Caco-2 (cell line): ENCODE measurements around the gene RIPOR1. TPM values are rescaled to one million over a fixed set of nuclear protein-coding genes. Genes with fewer than 3 reads are reported as not detected.

Source experiments
- BruUV-seq: library from RNA; stranded (reverse); fragments of 400-500 nt; replicated peaks from 2 replicates; lab custom pipeline; 2021; lab: Mats Ljungman, UMichigan
- CTCF ChIA-PET: fragments of 300-600 bp; sonication (Branson Sonifier 250); formaldehyde crosslinking; loops from one replicate; lab custom pipeline; 2022; ENCODE audit warnings: antibody characterized with exemption; lab: Charles Lee
- POLR2A ChIA-PET: fragments of 300-600 bp; sonication (Branson Sonifier 250); formaldehyde crosslinking; loops from one replicate; lab custom pipeline; 2022; ENCODE audit warnings: antibody characterized with exemption; lab: Charles Lee
- DNase-seq, 2 experiments: peaks; one replicate each; pipeline versions ENCODE4 v3.0.0 to v3.0.0-alpha.2; 2020 to 2022
- H3K27me3 ChIP-seq: replicated peaks from 2 replicates; pipeline ENCODE4 v1.6.0; 2011; ENCODE audit warnings: low read length; ENCODE audit not compliant: control insufficient read depth, insufficient read depth
- H3K36me3 ChIP-seq: 2 replicates; pipeline ENCODE4 v1.5.1; 2011; ENCODE audit warnings: low read length; ENCODE audit not compliant: control insufficient read depth, insufficient read depth
- H3K4me1 ChIP-seq: fragments of 250-450 bp; sonication (Bioruptor Pico); 2 replicates; pipeline ENCODE4 v1.5.1; 2020; ENCODE audit warnings: mild to moderate bottlenecking
- H3K4me3 ChIP-seq: 2 replicates; pipeline ENCODE4 v1.5.1; 2011; ENCODE audit warnings: low read depth, mild to moderate bottlenecking, control low read depth, low read length
- H3K9me3 ChIP-seq: fragments of 250-450 bp; sonication (Bioruptor Pico); 2 replicates; pipeline ENCODE4 v1.5.1; 2020; ENCODE audit warnings: mild to moderate bottlenecking, moderate library complexity
- H3K27ac Mint-ChIP-seq: one replicate; pipeline ENCODE4 v1.8.0; 2022; ENCODE audit warnings: mixed read lengths; ENCODE audit not compliant: unreplicated experiment
- H3K27me3 Mint-ChIP-seq: one replicate; pipeline ENCODE4 v1.8.0; 2022; ENCODE audit warnings: mixed read lengths; ENCODE audit not compliant: insufficient read depth, unreplicated experiment
- H3K36me3 Mint-ChIP-seq: one replicate; pipeline ENCODE4 v1.8.0; 2022; ENCODE audit warnings: mild to moderate bottlenecking, mixed read lengths; ENCODE audit not compliant: insufficient read depth, unreplicated experiment
- H3K4me1 Mint-ChIP-seq: one replicate; pipeline ENCODE4 v1.8.0; 2022; ENCODE audit warnings: low read depth, mixed read lengths; ENCODE audit not compliant: unreplicated experiment
- H3K4me3 Mint-ChIP-seq: one replicate; pipeline ENCODE4 v1.8.0; 2022; ENCODE audit warnings: mild to moderate bottlenecking, moderate library complexity, mixed read lengths; ENCODE audit not compliant: unreplicated experiment
- H3K9me3 Mint-ChIP-seq: one replicate; pipeline ENCODE4 v1.8.0; 2022; ENCODE audit warnings: mixed read lengths; ENCODE audit not compliant: unreplicated experiment
- CTCF ChIP-seq, 2 experiments: fragments of 200-600 bp in 1 of 2; IDR thresholded peaks; 1 replicate in 1 of 2; 2 replicates in 1 of 2; pipeline versions ENCODE4 v1.5.1 to v1.8.0; 2011 to 2022; ENCODE audit warnings: antibody characterized with exemption in 1 of 2, control low read depth in 1 of 2, inconsistent platforms in 1 of 2, low read depth in 1 of 2, low read length in 1 of 2, mild to moderate bottlenecking in 1 of 2, moderate library complexity in 1 of 2; ENCODE audit not compliant: insufficient read depth in 1 of 2, severe bottlenecking in 1 of 2, unreplicated experiment in 1 of 2
- intact Hi-C: fragments of 100-400 bp; cut with micrococcal nuclease; formaldehyde crosslinking; loops from one replicate; pipeline ENCODE4 v1.10.0; 2022; ENCODE audit not compliant: unreplicated experiment
- total RNA-seq: library from RNA; stranded (reverse); gene quantifications from 2 replicates; pipeline ENCODE4 v1.2.3, GENCODE V29; 2022

RIPOR1 gene
- total RNA-seq, 1 experiment from 2014 or later = 87.9 TPM

DNA sequence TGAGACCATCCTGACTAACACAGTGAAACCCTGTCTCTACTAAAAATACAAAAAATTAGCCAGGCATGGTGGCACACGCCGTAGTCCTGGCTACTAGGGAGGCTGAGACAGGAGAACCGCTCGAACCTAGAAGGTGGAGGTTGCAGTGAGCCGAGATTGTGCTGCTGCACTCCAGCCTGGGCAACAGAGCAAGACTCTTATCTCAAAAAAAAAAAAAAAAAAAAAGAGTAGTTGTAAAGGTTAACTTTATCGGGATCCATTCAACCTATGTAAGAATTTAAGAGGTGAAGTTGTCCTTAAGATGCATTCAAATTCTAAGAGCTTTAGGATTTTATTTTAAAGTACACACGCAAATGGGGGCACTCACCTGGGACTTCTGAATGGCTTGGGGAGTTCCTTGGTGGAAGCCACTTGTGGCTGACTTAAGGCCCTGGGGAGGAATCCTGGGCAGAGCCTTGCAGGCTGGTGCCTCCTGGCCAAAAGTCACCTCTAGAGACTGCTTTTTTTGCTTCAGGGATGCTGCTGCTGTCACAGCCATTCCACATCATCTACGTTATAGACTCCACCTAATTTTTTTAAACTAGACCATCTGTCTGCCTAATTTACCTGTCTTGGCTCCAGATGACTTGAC is 37.0 kb downstream of the RIPOR1 start:
- no peak for DNase-seq
- BruUV-seq = TSS peak; percentile 6

GRCh38 chr16:67571464-67571863 is 42.8 kb downstream of the RIPOR1 start:
- peaks cover 6% of the 10 kb centered on the region for H3K4me1 Mint-ChIP-seq
- no peaks in the 10 kb centered on the region for H3K9me3 ChIP-seq
- ChIA-PET POLR2A (no interaction called here), CTCF (interaction anchor here (0.5 to 1.3 kb wide), 3 partner anchors 8 to 24 kb away, joined by 3 read pairs; no protein-coding TSS in a partner anchor)
- no TSS peak for BruUV-seq
- peaks cover 2% of the 10 kb centered on the region for H3K36me3 ChIP-seq
- H3K9me3 Mint-ChIP-seq = no peaks in the 10 kb centered on the region
- no peak overlapping the region for H3K4me3 Mint-ChIP-seq
- H3K36me3 Mint-ChIP-seq = peaks cover 52% of the 10 kb centered on the region
- no peak for DNase-seq
- H3K4me1 ChIP-seq = 0 out of 2 replicates have a peak, but pooled peaks cover 4% of the 10 kb centered on the region
- no peak for TF ChIP-seq CTCF (IDR thresholded peaks at IDR 0.05; ENCODE audit: insufficient read depth in 1 of 2, low read depth in 1 of 2, low read length in 1 of 2, severe bottlenecking in 1 of 2, unreplicated experiment in 1 of 2)
- no peak overlapping the region for H3K27ac Mint-ChIP-seq
- intact Hi-C loops = no loop called here
- H3K27me3 ChIP-seq = no peaks in the 10 kb centered on the region
- H3K27me3 Mint-ChIP-seq = no peaks in the 10 kb centered on the region
- H3K4me3 ChIP-seq = no peak overlapping the region

More for the DNA sequence above, 37.0 kb downstream of the RIPOR1 start:
- peaks cover 20% of the 10 kb centered on the region for H3K4me1 Mint-ChIP-seq
- no peak overlapping the region for H3K4me3 Mint-ChIP-seq
- no peaks in the 10 kb centered on the region for H3K27me3 Mint-ChIP-seq
- Histone ChIP-seq H3K4me1 (peaks cover 13% of the 10 kb centered on the region), H3K36me3 (no peaks in the 10 kb centered on the region; the same call in 1 of the 2 replicates), H3K9me3 (no peaks in the 10 kb centered on the region), H3K4me3 (no peak overlapping the region), H3K27me3 (no peaks in the 10 kb centered on the region)
- H3K27ac Mint-ChIP-seq = no peak overlapping the region
- intact Hi-C loops = no loop called here
- TF ChIP-seq CTCF (IDR thresholded peaks at IDR 0.05; ENCODE audit: insufficient read depth in 1 of 2, low read depth in 1 of 2, low read length in 1 of 2, severe bottlenecking in 1 of 2, unreplicated experiment in 1 of 2) = no peak
- ChIA-PET POLR2A (no interaction called here), CTCF (interaction anchor here (0.6 kb wide), 1 partner anchor 18 kb away, joined by 5 read pairs; no protein-coding TSS in a partner anchor)
- no peaks in the 10 kb centered on the region for H3K9me3 Mint-ChIP-seq
- H3K36me3 Mint-ChIP-seq = peaks cover 15% of the 10 kb centered on the region

DNA sequence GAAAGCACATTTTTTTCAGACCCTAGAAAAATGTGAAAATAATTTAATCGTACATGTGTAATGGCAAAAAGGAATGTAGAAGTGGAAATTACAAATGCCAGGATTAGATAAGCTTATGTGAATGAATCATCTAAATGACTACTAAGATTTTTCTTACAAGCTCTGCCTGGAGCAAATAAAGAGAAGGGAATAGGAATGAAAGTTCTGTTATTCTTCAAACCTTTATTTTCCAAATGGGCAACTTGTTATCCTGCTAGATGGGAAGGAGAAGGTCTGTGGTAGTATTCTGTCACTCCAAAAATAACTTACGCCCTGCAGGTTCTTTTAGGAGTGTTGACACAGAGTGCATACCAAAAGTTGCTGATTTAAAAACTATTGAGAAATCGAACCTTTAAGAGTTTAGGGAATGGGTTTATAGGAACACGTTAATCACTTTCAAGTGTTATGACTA is 43.4 kb downstream of the RIPOR1 start:
- Mint-ChIP-seq H3K27ac (no peak overlapping the region), H3K9me3 (no peaks in the 10 kb centered on the region), H3K4me3 (no peak overlapping the region), H3K4me1 (peaks cover 4% of the 10 kb centered on the region), H3K36me3 (peaks cover 56% of the 10 kb centered on the region), H3K27me3 (no peaks in the 10 kb centered on the region)
- Histone ChIP-seq H3K4me3 (no peak overlapping the region), H3K36me3 (peaks cover 2% of the 10 kb centered on the region), H3K4me1 (0 out of 2 replicates have a peak, but pooled peaks cover 4% of the 10 kb centered on the region), H3K27me3 (no peaks in the 10 kb centered on the region), H3K9me3 (no peaks in the 10 kb centered on the region)
- ChIA-PET CTCF (interaction anchor here (1.0 to 1.3 kb wide), 2 partner anchors 9 to 25 kb away, joined by 3 read pairs; no protein-coding TSS in a partner anchor), POLR2A (no interaction called here)
- intact Hi-C loops = no loop called here
- no peak for DNase-seq
- no peak for TF ChIP-seq CTCF (IDR thresholded peaks at IDR 0.05; ENCODE audit: insufficient read depth in 1 of 2, low read depth in 1 of 2, low read length in 1 of 2, severe bottlenecking in 1 of 2, unreplicated experiment in 1 of 2)
- TSS peak; percentile 13 for BruUV-seq
